ENCODE results near the gene SLC9A8.

DNA sequence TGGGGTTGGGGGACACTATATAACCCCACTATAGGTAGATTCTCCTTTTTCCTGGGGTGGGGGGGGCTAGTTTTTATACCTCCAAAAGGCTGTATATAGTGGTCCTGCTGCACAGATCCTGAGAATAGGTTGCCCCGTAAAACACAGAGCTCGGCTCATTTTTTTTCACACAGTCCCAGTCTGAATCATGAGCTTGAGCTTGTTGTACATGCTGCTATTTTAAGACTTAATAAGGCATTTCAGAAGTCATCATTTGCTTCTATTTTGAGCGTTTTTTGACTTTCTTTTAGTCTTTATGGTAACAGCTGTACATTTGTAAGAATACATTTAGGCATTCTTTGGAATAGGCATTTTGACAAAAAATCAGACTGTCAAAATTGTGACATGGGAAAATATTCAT, 30.5 kb downstream of the SLC9A8 start:
- TF ChIP-seq, protein P1, sequence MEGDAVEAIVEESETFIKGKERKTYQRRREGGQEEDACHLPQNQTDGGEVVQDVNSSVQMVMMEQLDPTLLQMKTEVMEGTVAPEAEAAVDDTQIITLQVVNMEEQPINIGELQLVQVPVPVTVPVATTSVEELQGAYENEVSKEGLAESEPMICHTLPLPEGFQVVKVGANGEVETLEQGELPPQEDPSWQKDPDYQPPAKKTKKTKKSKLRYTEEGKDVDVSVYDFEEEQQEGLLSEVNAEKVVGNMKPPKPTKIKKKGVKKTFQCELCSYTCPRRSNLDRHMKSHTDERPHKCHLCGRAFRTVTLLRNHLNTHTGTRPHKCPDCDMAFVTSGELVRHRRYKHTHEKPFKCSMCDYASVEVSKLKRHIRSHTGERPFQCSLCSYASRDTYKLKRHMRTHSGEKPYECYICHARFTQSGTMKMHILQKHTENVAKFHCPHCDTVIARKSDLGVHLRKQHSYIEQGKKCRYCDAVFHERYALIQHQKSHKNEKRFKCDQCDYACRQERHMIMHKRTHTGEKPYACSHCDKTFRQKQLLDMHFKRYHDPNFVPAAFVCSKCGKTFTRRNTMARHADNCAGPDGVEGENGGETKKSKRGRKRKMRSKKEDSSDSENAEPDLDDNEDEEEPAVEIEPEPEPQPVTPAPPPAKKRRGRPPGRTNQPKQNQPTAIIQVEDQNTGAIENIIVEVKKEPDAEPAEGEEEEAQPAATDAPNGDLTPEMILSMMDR (tag by site-specific recombination; IDR thresholded peaks at IDR 0.05), result no peak
- TF ChIP-seq ZNF121 (tag by site-specific recombination; IDR thresholded peaks at IDR 0.05), result no peak
- no peak for TF ChIP-seq KLF10 (tag by site-specific recombination; IDR thresholded peaks at IDR 0.05)
- TF ChIP-seq, protein P2, sequence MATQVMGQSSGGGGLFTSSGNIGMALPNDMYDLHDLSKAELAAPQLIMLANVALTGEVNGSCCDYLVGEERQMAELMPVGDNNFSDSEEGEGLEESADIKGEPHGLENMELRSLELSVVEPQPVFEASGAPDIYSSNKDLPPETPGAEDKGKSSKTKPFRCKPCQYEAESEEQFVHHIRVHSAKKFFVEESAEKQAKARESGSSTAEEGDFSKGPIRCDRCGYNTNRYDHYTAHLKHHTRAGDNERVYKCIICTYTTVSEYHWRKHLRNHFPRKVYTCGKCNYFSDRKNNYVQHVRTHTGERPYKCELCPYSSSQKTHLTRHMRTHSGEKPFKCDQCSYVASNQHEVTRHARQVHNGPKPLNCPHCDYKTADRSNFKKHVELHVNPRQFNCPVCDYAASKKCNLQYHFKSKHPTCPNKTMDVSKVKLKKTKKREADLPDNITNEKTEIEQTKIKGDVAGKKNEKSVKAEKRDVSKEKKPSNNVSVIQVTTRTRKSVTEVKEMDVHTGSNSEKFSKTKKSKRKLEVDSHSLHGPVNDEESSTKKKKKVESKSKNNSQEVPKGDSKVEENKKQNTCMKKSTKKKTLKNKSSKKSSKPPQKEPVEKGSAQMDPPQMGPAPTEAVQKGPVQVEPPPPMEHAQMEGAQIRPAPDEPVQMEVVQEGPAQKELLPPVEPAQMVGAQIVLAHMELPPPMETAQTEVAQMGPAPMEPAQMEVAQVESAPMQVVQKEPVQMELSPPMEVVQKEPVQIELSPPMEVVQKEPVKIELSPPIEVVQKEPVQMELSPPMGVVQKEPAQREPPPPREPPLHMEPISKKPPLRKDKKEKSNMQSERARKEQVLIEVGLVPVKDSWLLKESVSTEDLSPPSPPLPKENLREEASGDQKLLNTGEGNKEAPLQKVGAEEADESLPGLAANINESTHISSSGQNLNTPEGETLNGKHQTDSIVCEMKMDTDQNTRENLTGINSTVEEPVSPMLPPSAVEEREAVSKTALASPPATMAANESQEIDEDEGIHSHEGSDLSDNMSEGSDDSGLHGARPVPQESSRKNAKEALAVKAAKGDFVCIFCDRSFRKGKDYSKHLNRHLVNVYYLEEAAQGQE (tag by site-specific recombination; IDR thresholded peaks at IDR 0.05), result no peak
- no peak for TF ChIP-seq ZNF777 (tag by site-specific recombination; IDR thresholded peaks at IDR 0.05; ENCODE audit: borderline replicate concordance)
- no peak for TF ChIP-seq SCRT1 (tag by site-specific recombination; IDR thresholded peaks at IDR 0.05; ENCODE audit: borderline replicate concordance)
- TF ChIP-seq ZNF501 (tag by site-specific recombination; IDR thresholded peaks at IDR 0.05), result no peak
- no peak for TF ChIP-seq ZNF266 (tag by site-specific recombination; IDR thresholded peaks at IDR 0.05; ENCODE audit: low read depth)
- no peak for TF ChIP-seq ZNF114 (tag by site-specific recombination; IDR thresholded peaks at IDR 0.05)
- TF ChIP-seq TCF7L2 (IDR thresholded peaks at IDR 0.05; ENCODE audit: borderline replicate concordance, low read depth, low read length), result no peak
- TF ChIP-seq ZEB2 (tag by site-specific recombination; IDR thresholded peaks at IDR 0.05), result no peak
- TF ChIP-seq ZNF621 (tag by site-specific recombination; IDR thresholded peaks at IDR 0.05), result no peak
- no peak for TF ChIP-seq ZNF112 (tag by site-specific recombination; IDR thresholded peaks at IDR 0.05)

All from HEK293 (cell line).